Stimulated activated CD8-positive, alpha-beta memory T cell treated with anti-CD3 and anti-CD28 coated beads, Interleukin-15, amount 100 ng/mL, for 24 hours (primary cell): ENCODE data around the gene GAK.

Experiments used
- DNase-seq: peaks from one replicate; pipeline ENCODE4 v3.0.0-alpha.2; 2020; ENCODE audit warnings: low read depth

GAK gene

DNA sequence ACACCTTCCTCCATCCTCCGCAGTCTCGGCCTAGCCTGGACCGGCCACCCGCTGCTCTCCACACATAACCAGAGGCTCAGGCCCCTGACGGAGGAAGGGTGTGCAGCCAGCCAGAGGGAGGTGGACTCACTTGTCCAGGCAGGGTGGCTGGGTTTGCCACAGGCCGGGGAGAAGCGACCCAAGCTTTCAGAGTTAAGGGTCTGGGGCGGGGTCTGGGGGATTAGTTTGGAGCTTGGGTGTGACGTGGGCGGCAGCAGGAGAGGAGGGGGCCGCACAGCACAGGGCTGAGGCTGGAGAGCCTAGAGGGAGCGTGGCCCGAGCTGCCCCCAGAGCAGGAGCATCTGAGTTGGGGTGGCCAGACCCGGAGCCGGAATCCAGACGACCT is 83.8 kb downstream of the GAK start:
- no peak for DNase-seq

- no peak for DNase-seq
These were observed 86.3 kb downstream of the GAK start for GRCh38 chr4:845836-846251.

GRCh38 chr4:845233-845835 is 86.8 kb downstream of the GAK start:
- DNase-seq = no peak

DNA sequence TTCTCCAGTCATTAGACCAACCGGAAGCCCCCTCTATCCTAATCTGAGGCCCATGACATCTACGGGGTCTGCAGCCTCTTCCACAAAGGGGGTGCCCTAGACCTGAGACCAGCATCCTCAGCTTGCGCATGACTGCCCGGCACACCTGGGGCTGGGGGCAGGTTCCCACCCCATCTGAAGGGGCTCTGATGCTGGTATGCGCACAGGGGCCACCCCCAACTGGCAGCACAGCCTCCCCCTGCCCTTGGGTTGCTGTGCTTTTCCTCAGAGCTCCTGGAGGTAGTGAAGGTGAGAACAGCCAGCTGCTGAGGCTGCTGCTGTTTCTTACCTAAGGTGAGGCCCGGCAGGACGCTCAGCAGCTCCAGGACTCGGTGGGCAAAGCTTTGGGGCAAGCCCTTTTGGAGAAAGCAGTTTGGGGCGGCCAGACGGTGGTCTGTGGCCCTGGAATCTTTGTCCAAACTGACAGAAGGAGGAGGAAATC is 87.3 kb downstream of the GAK start:
- no peak for DNase-seq

GRCh38 chr4:839675-840443 is 92.3 kb downstream of the GAK start:
- DNase-seq = no peak

DNA sequence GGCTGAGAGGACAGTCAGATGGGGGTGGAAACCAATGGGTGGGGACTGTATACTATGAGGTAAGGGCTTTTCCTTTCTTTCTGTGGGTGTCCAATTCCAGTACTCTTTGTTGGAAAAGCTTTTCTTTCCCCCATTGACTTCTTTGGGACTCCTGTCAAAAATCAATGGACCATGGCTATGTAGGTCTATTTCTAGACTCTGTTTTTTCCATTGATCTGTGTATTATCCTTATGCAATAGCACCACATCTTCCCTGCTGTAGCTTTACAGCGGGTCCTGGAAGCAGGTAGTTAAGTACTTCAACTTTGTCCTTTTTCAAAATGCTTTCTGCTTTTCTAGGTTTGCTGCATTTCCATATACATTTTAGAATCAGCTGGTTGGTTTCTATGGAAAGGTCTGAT is 94.3 kb downstream of the GAK start:
- DNase-seq = no peak

DNA sequence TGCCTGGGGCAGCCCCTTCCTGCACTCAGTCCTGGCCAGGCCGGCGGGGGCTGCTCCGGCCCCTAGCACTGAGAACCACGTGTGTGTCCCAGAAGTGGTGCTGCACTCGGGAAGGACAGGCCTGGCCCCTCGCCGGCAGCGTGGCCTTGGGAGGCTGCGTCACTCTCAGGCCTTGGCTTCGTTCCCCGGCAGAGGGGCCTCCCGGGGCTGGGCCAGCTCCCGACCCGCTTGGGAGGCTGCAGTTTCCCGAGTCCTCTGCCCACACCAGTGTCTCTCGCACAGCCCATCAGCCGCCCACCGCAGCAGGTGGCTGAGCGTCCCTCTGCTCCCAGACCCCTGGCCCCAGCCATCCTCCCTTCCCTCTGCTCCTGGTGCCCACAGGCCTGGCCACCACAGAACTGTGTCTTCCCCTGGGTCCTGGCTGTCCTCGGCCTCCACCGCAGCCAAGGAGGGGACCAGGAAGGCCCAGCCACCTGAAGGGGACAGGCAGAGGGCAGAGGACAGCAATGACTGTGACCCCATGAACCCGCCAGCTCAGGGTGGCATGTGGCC is 95.3 kb downstream of the GAK start:
- DNase-seq = no peak

- DNase-seq = no peak
These were observed 96.1 kb downstream of the GAK start for GRCh38 chr4:836003-836511.

DNA sequence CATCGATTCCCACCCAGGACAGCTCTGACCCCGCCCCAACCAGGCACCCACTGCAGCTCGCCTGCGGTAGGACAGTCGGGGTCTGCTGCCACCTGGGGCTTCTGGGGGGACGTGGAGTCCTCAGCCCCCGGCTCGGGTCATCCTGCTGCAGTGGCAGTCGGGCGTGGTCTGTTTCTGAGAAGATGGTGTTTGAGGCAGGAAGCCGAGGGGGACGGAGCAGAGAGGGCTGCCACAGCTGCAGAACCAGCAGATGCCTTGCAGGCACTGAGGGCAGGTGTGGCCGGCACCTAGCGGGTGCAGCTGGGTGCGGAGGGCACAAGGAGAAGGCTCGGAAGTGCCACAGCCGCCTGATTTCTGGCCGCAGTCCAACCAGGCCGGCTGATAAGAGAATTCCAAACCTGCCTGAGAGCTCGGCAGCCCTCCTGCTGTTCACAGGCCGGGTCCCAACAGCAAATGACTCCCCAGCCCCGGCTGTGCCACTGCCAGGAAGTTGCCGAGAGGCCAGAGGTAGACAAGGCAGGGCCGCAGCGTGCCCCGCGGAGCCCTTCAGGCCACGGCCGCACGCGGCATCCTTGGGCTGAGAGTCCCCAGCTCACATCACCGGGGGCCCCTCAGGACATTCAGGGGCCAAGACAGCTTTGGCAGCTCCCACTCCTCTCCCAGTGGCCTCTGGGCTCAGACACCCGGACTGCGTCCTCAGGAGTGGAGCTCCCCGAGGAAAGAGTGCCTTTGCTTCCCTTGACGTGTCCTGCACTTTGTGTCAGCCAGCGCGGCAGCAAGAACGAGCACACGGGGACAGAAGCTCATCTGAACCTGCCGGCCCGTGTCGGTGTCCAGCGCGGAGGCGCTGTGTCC is 96.7 kb downstream of the GAK start:
- no peak for DNase-seq

GRCh38 chr4:834368-835147 is 97.6 kb downstream of the GAK start:
- DNase-seq = no peak

DNA sequence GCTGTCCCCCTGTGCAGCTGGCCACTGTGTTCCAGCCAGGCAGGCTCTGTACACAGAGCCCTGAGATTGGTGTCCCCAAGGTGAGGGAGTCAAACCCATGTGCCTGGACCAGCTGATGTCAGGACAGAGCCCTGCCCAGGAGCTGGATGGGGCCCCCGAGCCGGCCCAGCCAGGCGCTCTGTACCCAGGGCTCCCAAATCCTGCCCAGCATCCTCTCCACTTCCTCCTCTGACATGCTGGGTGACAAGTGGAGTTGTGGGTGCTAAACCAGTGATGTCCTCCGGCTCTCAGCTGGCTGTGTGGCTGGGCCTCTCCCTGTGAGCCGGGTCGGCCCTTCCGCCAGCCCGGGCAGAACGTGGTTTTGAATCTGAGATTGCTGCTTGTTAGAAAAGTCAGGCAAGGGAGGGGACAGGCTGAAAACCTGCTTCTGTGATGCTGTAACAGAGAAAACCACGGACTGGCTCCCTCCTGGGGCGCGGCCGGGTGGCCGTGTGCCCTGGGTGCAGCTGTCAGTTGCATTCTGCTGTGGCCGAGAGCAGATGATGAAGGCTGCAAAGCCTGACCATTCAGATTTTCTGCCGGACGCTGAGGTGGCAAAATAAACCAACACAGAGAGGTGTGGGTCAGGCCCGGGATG is 98.3 kb downstream of the GAK start:
- DNase-seq = no peak

DNA sequence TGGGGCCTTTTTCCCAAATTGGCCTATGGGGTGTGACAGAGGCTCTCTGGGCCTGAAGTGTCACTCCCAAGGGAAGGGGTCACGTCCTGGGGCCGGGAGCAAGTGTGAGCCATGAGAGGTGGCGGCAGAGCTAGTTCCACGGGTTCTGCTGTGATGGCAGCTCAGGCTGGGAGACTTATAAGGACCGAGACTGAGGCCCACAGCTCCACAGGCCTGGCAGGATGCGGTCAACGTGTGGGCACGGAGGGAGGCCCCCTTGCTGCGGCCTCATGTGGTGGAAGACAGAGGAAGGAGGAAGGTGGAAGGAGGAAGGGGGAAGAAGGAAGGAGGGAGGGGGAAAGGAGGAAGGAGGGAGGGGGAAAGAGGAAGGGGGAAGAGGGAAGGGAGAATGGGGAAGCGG is 99.0 kb downstream of the GAK start:
- DNase-seq = no peak

DNA sequence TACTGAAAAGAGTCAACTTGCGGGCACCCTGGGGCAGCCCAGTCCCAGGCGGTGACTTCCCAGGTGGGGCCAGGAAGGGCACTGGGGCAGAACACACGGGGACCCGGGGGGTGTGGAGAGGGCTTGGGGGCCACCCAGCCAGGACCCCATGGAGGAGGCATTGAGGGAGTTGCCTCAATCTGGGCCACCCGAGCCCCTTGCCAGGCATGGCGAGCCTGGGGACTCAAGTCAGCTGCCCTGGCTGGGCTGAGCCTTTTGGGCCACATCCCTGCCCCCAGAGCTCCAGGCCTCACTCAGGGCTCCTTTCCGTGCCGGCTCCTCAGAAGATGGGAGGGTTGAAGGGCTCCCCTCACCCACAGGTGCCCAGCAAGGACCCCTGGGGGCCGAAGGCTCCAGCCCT is 99.6 kb downstream of the GAK start:
- DNase-seq = no peak

DNA sequence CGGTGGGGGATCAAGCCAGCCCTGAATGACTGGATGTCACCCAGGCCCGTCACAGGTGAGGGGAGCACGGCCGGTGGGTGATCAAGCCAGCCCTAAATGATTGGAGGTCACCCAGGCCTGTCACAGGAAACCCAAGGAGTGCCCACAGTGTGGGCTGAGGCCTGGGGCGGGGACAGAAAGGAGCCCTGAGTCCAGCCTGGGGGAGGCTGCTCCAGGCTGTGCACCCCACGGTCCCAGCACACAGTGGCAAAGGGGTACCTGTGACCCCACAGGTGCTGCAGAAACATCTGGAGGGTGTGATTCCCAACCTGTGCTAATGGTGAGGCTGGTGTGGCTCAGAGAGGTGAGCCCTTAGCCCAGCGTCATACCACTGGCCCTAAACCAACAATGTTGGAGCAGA is 100.0 kb downstream of the GAK start:
- no peak for DNase-seq

- DNase-seq = no peak
These were observed 100.7 kb downstream of the GAK start for GRCh38 chr4:831483-831805.

DNA sequence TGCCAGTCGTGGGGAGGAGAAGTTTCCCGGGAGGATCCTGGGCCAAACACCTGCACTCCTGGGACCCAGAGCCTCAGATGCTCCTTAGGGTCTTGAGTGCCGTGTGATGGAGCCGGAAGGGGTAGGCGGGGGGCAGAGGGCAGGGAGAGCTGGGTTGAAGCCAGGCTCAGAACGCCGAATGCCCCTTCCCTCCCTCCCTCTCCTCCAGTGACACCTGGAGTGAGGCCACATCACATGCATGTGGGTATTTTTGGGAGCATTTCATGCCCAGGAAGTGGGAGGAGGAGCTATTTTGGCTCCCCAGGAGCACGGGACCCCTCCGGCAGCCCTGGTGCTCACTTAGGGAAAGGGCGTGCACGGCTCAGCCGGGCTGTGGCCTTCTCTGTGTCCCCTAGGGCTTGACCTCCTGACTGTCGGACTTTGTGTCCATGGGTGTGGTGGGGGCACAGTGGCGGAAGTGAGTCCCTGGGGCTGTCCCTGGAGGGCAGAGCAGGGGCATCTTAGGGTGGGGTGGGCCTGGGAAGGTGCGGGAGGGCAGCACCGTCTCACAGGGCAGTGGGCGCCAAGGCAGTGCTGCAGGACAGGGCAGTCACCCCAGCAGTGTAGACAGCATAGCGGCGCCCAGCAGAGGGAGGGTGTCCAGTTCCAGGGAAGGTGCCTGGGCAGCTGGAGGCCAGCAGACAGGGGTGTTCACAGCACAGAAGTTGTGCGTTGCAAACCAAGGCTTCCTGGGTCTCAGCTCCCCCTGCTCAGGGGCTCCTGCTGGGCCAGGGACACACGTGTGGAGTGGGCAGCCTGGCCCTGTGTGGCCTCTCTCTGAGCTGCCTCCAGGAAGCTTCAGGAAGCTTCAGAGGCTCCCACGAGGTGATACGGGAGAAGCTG is 101.3 kb downstream of the GAK start:
- DNase-seq = no peak

GRCh38 chr4:829761-830600 is 102.1 kb downstream of the GAK start:
- no peak for DNase-seq

GRCh38 chr4:829291-829690 is 102.8 kb downstream of the GAK start:
- DNase-seq = no peak

DNA sequence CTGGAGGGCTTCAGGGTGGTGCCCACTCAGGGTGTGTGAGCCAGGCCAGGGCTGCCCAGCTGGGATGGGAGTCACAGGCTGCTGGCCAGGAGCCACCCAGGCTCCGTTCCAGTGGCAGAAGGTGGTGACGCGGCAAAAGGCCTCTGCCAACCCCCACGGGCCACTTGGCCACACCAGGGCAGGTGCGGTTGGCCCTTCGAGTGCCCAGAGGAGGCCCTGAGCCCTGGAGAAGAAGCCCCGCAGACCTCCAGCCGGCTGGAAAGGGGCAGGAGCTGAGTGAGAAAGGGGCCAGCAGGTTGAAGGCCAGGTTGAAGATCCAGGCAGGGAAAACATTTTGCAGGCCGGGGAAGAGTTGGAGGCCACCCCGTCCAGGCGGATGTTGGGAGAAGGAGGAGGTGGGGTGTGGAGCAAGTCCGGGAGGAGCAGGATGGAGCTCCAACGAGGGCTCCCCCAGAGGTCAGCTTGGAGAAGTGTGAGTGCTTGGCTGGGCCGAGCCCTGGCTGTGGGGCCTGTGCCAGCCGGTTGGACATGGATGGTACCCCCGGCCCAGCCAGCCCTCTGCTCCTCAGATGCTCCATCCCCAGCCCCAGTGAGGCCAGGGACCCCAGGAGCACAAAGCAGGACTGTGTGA is 103.4 kb downstream of the GAK start:
- DNase-seq = no peak
